ENCODE data around the gene CD207.

CD207 gene

GRCh38 chr2:70790136-70790828 lies 45.3 kb downstream of the CD207 start, which contains the start of gene FIGLA:
TSS of gene FIGLA (minus strand) at chr2:70790643. CDS start at chr2:70790638, 5 bp downstream.
- DNase-seq = no peak

GRCh38 chr2:70789304-70790135 lies 46.1 kb downstream of the CD207 start:
- peak; percentile 66 for DNase-seq

GRCh38 chr2:70785137-70785911 lies 50.3 kb downstream of the CD207 start:
- no peak for DNase-seq

GRCh38 chr2:70784320-70784719 lies 51.3 kb downstream of the CD207 start:
- DNase-seq = no peak

Data from NCI-H510A (cell line).